ENCODE data around the gene MACROD2. TPM values are rescaled to one million over a fixed set of nuclear protein-coding genes. Genes with fewer than 3 reads are reported as not detected.

Gene MACROD2
- total and polyA plus RNA-seq, 4 donors = 13.0 to 67.1 (median 20.7) TPM

DNA sequence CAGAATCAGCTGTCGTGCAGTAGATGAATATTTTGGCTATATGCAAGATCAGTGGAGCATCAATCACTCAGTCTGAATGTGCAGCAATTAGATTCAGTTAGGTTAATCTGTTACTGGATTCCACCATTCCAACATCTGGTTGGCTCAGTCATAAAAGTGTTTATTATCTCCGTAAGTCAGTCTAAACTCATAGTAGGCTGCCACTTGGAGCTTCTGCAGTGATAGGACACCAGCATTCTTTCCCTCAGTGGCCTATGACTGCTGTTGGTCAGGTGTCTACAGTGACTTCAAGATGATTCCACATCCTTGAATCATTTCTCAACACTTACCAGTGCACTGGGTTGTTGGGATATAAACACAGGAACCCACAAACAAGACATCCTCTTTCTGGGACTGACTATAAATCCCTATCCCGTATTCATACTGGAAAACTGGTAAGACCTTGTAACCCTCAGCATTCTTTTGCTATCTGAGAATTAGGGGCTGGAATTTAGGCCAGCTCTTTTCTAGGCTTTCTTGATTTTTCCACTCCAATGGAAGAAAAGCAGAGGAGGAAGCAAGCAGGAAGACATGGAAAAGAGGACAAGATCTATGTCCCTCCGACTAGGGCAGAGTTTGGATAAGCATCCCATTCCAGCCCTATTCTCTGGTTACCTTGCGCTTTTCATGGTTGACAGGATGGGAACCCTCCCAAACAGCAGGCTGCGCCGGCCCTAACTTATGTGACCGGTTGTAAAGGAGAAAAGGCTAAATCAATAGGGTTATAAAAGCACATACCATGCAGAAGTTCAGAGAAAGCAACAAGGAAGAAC is 1658.3 kb downstream of the MACROD2 start:
- H3K27ac ChIP-seq (ENCODE audit: low read depth in 1 of 2, low read length in 1 of 2) = no peak overlapping the region
- H3K9ac ChIP-seq (ENCODE audit: insufficient read depth in 1 of 2, low read length in 2 of 2) = no peak overlapping the region
- no peak overlapping the region for H3K4me3 ChIP-seq
- TF ChIP-seq, protein P1, sequence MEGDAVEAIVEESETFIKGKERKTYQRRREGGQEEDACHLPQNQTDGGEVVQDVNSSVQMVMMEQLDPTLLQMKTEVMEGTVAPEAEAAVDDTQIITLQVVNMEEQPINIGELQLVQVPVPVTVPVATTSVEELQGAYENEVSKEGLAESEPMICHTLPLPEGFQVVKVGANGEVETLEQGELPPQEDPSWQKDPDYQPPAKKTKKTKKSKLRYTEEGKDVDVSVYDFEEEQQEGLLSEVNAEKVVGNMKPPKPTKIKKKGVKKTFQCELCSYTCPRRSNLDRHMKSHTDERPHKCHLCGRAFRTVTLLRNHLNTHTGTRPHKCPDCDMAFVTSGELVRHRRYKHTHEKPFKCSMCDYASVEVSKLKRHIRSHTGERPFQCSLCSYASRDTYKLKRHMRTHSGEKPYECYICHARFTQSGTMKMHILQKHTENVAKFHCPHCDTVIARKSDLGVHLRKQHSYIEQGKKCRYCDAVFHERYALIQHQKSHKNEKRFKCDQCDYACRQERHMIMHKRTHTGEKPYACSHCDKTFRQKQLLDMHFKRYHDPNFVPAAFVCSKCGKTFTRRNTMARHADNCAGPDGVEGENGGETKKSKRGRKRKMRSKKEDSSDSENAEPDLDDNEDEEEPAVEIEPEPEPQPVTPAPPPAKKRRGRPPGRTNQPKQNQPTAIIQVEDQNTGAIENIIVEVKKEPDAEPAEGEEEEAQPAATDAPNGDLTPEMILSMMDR (IDR thresholded peaks at IDR 0.05; ENCODE audit: control extremely low read depth, extremely low read depth) = no peak
- H3K27me3 ChIP-seq (ENCODE audit: control insufficient read depth in 3 of 3, insufficient read depth in 3 of 3, low read length in 2 of 3) = no peaks in the 10 kb centered on the region
- H3K4me1 ChIP-seq (ENCODE audit: control insufficient read depth in 5 of 5, insufficient read depth in 5 of 5, low read length in 5 of 5) = peaks cover 0 to 11% (median 0%) of the 10 kb centered on the region in 5 donors
- H3K36me3 ChIP-seq (ENCODE audit: control insufficient read depth in 4 of 4, insufficient read depth in 4 of 4, low read length in 4 of 4) = no peaks in the 10 kb centered on the region
- DNase-seq (no peak), ATAC-seq (ENCODE audit: insufficient read depth, low FRiP score) (no peak)
- 91 to 92% methylated on average over 8 of the region's 8 CpGs for WGBS, 2 donors
- no peaks in the 10 kb centered on the region for H3K9me3 ChIP-seq (ENCODE audit: control insufficient read depth in 4 of 4, insufficient read depth in 3 of 4, low read length in 3 of 4)

DNA sequence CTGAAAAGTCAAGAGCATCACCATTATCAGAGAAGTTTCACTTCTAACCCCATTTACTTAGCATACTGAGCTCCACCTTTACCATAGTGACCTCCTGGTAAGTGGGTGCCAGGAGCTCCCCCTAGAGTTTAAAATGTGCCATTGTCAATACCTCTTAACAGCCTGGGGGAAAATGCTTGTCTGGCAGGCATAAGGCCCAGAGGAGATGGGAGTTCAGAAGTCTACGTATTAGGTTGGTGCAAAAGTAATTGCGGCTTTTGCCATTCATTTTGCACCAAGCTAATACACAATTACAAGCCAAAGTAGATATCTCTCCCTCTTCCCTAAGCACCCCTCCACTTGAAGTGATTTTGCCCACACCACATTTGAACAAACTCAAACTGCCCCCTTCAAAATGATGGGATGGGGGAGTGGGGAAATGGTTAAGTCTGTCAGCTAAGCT is 1658.9 kb downstream of the MACROD2 start:
- peak; percentile 74 for ATAC-seq (ENCODE audit: insufficient read depth, low FRiP score)
- WGBS, 2 donors = 55 to 68% methylated on average over 2 of the region's 2 CpGs
- Histone ChIP-seq H3K9me3 (ENCODE audit: control insufficient read depth in 4 of 4, insufficient read depth in 3 of 4, low read length in 3 of 4) (no peaks in the 10 kb centered on the region), H3K4me1 (ENCODE audit: control insufficient read depth in 5 of 5, insufficient read depth in 5 of 5, low read length in 5 of 5) (peaks cover 0 to 11% (median 0%) of the 10 kb centered on the region in 5 donors), H3K4me3 (no peak overlapping the region), H3K9ac (ENCODE audit: insufficient read depth in 1 of 2, low read length in 2 of 2) (no peak overlapping the region), H3K27me3 (ENCODE audit: control insufficient read depth in 3 of 3, insufficient read depth in 3 of 3, low read length in 2 of 3) (no peaks in the 10 kb centered on the region), H3K27ac (ENCODE audit: low read depth in 1 of 2, low read length in 1 of 2) (no peak overlapping the region), H3K36me3 (ENCODE audit: control insufficient read depth in 4 of 4, insufficient read depth in 4 of 4, low read length in 4 of 4) (peaks cover 0 to under 1% (median 0%) of the 10 kb centered on the region in 4 donors)
- DNase-seq = peak; percentile 19 to 52 (median 33)
- TF ChIP-seq, protein P1 (IDR thresholded peaks at IDR 0.05; ENCODE audit: control extremely low read depth, extremely low read depth) = peak; percentile 29

DNA sequence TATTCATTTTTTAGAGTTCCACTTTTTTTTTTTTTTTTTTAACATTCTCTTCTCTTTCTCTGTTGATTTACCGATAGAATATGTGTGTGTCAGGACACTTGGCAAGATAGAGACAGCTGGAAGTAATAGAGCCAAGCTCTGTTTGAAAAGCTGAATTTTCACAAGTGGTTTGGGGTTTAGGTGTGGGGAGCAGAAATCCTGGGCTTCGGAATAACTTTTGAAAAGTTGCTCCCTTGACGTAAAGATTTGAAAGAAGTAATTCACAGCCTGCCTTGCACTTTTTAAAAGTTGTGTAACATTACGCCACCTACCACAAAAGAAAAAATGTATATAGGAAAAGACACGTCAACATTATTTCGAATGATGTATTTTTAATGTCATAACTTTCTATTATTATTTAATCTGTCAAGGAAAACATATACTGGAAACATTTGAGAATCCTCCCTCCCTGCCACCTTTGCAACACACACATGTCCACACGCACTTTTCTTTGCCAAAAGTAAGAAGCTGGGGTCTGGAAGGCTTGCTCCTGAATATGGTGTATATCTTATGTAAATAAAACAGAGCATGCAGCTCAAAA is 1660.1 kb downstream of the MACROD2 start:
- WGBS, 2 donors = 71 to 90% methylated on average over 7 of the region's 7 CpGs
- Histone ChIP-seq H3K36me3 (ENCODE audit: control insufficient read depth in 4 of 4, insufficient read depth in 4 of 4, low read length in 4 of 4) (peaks cover 0 to 2% (median 0%) of the 10 kb centered on the region in 4 donors), H3K4me3 (no peak overlapping the region), H3K27me3 (ENCODE audit: control insufficient read depth in 3 of 3, insufficient read depth in 3 of 3, low read length in 2 of 3) (no peaks in the 10 kb centered on the region), H3K9ac (ENCODE audit: insufficient read depth in 1 of 2, low read length in 2 of 2) (no peak overlapping the region), H3K27ac (ENCODE audit: low read depth in 1 of 2, low read length in 1 of 2) (no peak overlapping the region), H3K4me1 (ENCODE audit: control insufficient read depth in 5 of 5, insufficient read depth in 5 of 5, low read length in 5 of 5) (peaks cover 0 to 11% (median 0%) of the 10 kb centered on the region in 5 donors), H3K9me3 (ENCODE audit: control insufficient read depth in 4 of 4, insufficient read depth in 3 of 4, low read length in 3 of 4) (no peaks in the 10 kb centered on the region)
- ATAC-seq (ENCODE audit: insufficient read depth, low FRiP score) (no peak), DNase-seq (no peak)
- TF ChIP-seq, protein P1 (IDR thresholded peaks at IDR 0.05; ENCODE audit: control extremely low read depth, extremely low read depth) = no peak

Data from lung (tissue), 12 donors.